ENCODE results near the gene EFNA1.
"Not testable (repeated sequence)": the region's sequence is repeated elsewhere in the genome, so short reads cannot be mapped to it uniquely, and the experiment has no call there.

Gene EFNA1

DNA sequence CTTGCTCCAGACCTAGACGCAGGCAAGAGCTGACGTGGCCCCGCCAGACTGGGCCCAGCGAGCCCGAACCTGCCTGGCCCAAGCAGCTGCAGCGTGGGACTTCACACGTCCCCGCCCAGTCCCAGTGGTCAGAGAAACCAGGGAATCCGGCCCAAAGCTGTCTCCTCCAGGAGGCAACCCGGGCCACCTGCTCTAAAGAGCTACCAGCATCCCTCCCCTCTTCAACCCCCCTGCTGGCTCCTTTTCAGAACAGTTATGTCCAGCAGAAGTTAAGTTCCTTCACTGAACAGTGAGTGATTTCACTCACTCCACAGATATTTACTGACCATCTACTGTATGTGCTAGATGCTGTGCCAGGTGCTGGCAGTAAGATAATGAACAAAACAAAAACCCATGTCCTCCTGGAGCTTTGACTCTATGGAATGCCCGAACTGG lies 2.1 kb upstream of the EFNA1 start:
- DNase-seq, result no peak

- DNase-seq, result no peak
These were observed 1.6 kb upstream of the EFNA1 start for GRCh38 chr1:155125946-155126555.

DNA sequence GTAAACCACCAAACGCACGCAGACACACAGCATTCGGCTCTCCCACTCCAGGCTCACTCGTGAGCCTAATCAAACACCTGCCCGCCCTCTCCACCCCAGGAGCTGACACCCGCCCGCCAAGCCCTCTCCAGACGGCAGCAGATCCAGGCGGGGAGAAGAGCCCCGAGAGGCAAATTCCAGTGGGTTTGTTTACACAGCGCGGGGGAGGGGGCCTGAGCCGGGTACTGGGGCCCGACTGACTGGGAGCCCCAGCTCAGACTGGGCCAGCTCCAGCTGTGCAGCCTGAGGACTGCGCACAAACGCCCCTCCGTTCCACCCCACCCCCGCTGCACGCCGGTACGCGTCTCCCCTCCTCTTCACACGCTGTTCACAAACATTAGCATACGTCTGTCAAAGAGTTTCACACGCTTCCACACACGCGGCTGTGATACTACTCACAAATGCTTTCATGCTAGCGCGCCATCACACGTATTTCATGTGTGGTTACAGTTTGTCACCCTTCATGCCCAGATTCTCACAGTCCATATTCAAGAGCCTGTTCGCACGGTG lies 1.0 kb upstream of the EFNA1 start:
- DNase-seq, result peak; percentile 63

- peak; percentile 44 for DNase-seq
These were observed 485 bp downstream of the EFNA1 start for GRCh38 chr1:155127967-155128754.

DNA sequence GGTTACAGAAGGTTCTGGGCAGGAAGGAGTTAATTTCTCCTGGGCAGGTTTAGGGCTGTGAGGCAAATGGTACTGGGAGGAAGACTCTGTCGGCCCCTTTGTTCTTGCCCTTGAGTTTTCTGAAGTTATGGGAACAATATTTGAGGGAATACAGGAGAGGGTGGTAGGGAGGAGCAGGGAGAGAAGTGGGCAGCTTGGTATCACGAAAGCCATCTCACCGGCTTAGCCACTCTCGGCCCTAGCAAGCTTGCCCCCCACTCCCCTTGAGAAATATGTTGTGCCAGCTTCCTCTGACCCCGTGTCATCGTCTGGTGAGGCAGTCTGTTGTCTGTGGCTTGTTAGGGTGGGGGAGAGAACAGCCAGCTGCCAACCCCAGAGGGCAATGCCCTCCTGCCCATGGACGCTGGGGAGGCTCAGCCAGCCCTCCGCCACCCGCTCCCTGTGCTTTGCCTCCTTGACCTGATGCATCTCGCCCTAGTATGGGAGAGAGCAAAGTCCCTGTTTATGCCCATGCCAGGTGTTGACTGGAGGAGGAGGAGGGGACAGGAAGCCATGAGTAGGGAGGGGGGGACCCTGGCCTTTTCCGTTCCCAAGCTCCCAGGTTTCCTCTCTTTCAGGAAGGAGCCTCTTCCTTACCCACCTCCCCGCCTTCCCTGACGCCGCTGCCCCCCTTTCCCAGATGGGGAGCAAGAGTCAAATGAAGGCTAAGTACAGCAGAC lies 1.2 kb downstream of the EFNA1 start:
- DNase-seq, result no peak

DNA sequence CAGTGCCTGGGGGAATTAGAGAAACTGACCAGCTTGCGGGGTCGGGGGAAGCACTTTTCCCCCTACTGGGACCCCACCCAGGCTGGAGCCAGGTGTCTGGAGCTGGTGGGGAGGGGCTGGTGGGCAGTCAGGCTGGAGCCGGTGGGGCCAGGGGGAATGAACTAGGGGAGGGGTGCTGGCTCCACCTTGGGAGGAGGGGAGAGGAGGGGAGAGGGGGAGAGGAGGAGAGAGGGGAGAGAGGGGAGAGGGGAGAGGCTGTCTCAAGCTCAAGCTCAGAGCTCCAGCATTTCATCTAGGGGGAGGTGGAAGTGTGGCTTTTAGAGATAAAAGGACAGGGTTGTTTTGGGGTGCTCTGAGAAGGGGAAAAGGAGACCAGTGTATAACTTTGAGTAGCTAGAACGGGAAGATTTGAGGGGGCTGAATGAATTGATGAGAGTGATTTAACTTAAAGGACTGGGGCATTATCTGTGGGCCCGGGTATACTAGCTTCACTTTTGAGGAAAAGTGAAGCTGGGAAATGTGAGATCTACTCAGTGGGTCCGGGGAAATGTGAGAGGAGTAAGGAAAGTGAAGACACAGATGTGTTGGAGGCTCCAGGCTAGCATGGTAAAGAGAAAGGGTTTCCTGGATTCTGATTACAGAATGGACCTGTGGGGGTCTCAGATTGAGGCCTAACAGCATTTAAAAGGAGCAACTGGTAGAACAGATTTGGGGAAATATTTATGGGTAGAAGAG lies 2.8 kb downstream of the EFNA1 start:
- DNase-seq, result peak; percentile 51

DNA sequence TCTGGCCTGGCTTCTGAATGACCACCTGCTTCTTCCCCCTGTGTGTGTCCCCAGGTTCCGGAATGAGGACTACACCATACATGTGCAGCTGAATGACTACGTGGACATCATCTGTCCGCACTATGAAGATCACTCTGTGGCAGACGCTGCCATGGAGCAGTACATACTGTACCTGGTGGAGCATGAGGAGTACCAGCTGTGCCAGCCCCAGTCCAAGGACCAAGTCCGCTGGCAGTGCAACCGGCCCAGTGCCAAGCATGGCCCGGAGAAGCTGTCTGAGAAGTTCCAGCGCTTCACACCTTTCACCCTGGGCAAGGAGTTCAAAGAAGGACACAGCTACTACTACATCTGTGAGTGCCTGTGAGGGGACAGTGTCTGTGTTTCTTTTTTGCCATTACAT lies 3.6 kb downstream of the EFNA1 start:
- DNase-seq, result no peak

DNA sequence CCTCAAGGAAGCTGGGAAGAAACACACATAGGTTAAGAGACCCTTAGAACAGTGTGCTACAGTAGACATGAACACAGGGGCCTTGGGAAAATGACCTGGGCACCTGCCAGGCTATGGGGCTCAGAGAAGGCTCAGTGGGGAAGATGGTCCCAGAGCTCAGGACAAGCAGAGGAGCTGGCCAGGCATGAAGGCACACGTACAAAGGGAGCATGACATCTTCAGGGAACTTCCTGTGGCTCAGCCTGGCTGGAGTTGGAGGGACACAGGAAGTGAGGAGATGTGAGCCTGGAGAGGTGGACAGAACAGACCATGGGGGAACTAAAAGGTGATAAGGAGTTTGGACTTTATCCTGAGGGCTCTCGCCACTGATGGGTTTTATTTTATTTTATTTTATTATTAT lies 4.2 kb downstream of the EFNA1 start:
- no peak for DNase-seq

- no peak for DNase-seq
These were observed 6.2 kb downstream of the EFNA1 start for GRCh38 chr1:155133799-155134281.

DNA sequence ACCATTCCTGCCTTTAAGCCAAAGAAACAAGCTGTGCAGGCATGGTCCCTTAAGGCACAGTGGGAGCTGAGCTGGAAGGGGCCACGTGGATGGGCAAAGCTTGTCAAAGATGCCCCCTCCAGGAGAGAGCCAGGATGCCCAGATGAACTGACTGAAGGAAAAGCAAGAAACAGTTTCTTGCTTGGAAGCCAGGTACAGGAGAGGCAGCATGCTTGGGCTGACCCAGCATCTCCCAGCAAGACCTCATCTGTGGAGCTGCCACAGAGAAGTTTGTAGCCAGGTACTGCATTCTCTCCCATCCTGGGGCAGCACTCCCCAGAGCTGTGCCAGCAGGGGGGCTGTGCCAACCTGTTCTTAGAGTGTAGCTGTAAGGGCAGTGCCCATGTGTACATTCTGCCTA lies 6.6 kb downstream of the EFNA1 start:
- DNase-seq, result no peak

GRCh38 chr1:155134880-155135414 lies 7.3 kb downstream of the EFNA1 start:
- peak; percentile 87 for DNase-seq

DNA sequence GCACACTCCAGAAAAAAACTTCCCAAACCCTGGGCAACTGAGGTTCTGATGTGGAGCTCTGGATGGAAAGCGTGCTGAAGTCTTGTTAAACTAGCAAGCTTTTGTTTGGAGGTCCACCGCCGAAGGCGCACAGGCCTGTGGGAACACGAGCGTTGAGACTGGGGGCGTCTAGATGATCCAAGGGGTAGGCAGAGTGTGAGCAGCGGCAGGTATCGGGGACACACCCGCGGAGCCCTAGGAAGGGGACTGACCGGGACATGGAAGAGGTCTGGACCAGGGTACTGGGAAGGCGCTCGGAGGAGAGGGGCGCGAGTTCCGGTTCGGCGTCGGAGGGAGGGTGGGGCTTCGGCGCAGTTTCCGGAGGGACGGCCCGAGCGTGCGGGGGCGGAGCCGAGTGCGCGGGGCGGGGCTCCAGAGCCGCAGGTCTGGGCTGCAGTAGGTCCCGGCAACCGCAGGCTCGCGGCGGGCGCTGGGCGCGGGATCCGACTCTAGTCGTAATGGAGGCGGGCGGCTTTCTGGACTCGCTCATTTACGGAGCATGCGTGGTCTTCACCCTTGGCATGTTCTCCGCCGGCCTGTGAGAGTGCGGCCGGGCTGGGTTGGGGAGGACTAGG lies 7.8 kb downstream of the EFNA1 start, which contains the start of gene SLC50A1:
TSS of gene SLC50A1 (plus strand) at position 438 of the 614 bp plus-strand sequence. CDS start at position 498, 60 bp downstream.
- peak; percentile 93 for DNase-seq

DNA sequence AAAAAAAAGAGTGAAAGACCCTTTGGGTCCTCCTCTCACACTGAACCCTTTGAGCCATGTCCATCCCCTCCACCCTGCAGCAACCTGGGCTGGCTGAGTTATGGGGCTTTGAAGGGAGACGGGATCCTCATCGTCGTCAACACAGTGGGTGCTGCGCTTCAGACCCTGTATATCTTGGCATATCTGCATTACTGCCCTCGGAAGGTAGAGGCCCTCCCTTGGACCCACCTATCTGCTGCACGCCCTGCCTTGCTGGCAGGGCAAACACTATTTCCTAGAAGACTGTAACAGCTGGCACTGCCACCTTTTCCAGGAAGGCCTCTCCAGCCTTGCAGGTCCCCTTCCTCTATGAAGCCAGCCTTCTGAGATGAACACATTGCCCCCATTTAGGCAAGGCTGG lies 9.1 kb downstream of the EFNA1 start:
- DNase-seq, result peak; percentile 77

GRCh38 chr1:155137154-155137949 lies 9.7 kb downstream of the EFNA1 start:
- DNase-seq, result peak; percentile 68

DNA sequence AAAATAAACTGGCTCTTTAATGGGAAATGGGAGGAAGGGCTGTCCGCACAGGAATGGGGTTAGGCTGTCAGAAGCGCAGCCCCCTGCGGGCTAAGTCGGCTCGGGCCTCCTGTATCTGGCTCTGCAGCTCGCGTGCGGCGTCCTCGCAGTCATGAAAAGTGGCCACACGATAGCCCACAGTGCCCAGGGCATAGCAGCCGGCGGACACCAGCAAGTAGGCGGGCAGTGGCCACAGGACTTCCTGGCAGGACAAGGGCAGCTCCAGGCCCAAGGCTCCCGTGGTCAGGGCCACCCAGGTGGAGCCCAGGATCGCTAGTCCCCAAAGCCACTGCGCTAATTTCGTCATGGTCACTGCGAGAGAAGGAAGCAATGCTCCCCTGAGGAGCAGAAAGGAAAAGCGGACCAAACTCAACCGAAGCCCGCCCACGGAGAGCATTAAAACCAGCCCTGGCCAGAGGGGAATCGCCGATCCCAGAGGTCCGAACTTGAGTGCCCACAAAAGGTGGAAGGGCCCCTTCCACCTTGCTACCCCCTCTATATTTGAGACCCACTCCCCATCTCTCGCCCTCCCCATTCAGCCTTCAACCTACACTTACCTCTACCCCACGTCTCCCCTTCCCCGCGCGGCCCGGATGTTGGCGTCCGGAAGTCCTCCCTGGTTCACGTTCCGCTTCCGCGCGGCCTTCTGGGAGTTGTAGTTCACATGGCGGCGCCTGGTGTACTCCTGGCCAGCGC lies 12.4 kb downstream of the EFNA1 start, which contains the start of gene DPM3:
TSS of gene DPM3 (minus strand) at position 637 of the 735 bp plus-strand sequence. CDS start at position 346, 291 bp downstream.
- peak; percentile 94 for DNase-seq

DNA sequence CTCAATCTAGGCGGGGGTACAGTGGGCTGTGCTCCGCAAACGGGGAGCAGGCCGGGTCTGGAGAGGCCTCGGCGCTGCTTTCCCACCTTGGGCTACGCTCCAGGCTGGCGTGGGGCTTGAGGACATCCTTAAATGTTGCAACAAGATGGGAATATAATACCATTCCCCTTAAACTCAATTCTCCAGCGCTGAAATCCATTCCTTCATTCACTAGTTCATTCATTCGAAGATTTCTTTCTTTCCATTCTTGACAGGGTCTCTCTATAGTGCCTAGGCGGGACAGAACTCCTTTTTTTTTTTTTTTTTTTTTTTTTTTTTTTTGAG lies 12.9 kb downstream of the EFNA1 start:
- DNase-seq, result no peak

GRCh38 chr1:155141749-155142148 lies 14.1 kb downstream of the EFNA1 start:
- DNase-seq, result no peak

DNA sequence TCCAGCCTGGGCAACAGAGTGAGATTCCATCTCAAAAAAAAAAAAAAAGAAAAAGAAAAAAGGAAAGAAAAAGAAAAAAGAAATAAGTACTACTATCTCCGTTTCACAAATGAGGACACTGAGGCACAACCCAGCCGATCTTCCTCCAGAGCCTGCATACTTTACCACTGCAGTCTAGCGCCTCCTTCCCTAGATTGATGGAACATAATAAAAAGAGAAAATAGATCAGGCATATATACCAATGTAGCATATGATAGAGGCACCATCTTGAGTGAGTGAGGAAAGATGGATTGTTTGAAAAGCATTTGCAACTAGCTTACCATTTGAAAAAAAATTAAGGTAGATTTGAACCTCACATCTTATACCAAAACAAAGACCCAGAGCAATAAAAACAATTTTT lies 17.8 kb downstream of the EFNA1 start:
- no peak for DNase-seq

- not testable (repeated sequence) for DNase-seq
These were observed 28.4 kb downstream of the EFNA1 start for GRCh38 chr1:155155996-155156643.

DNA sequence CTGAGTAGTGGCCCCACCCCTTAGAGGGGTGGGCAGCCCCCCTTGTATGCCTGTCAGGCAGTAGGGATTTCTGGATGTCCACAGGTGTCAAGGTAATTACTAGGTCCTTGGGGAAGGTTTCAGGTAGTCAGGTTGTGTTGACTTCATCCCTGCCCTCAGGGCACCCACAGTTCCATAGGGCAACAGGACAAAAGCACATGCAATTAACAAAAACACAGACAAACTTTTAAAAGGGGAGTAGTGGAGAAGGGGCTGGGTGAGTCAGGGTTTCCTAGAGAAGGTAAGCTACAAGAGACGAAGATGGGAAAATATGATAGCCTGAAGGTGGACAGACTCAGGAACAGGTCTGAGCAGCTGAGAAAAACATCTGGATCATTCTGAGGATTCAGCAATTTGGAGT lies 31.3 kb downstream of the EFNA1 start:
- DNase-seq, result no peak
